HepG2 (cell line): ENCODE measurements around the gene WWC2. TPM values are rescaled to one million over a fixed set of nuclear protein-coding genes. Genes with fewer than 3 reads are reported as not detected.

Source experiments
- ELF3 ChIP-seq: IDR thresholded peaks from 2 replicates; pipeline ENCODE4 v1.6.1; 2016; ENCODE audit warnings: missing genetic modification reagents, missing compliant biosample characterization
- EP300 ChIP-seq, 3 experiments: sonication (generic) in 1 of 3; formaldehyde crosslinking in 1 of 3; IDR thresholded peaks; 2 replicates each; pipeline versions ENCODE4 v1.5.1 to v1.6.1; 2011 to 2020; ENCODE audit warnings: low read depth in 2 of 3, low read length in 2 of 3, borderline replicate concordance in 1 of 3, improper control_type of control experiment in 1 of 3, mild to moderate bottlenecking in 1 of 3, missing genetic modification reagents in 1 of 3, moderate library complexity in 1 of 3
- ETV5 ChIP-seq: IDR thresholded peaks from 2 replicates; pipeline ENCODE4 v1.6.1; 2018; ENCODE audit warnings: missing biosample characterization, missing genetic modification reagents, inconsistent platforms, borderline replicate concordance
- FOSL2 ChIP-seq: sonication (generic); formaldehyde crosslinking; IDR thresholded peaks from 2 replicates; pipeline ENCODE4 v1.4.0; 2020; ENCODE audit warnings: missing genetic modification reagents
- GFI1 ChIP-seq: sonication (generic); formaldehyde crosslinking; IDR thresholded peaks from 2 replicates; pipeline ENCODE4 v1.5.0; 2020; ENCODE audit warnings: missing genetic modification reagents, mild to moderate bottlenecking, borderline replicate concordance
- SAP130 ChIP-seq: IDR thresholded peaks from 2 replicates; pipeline ENCODE4 v1.6.1; 2016; ENCODE audit warnings: low read depth
- SOX13 ChIP-seq, 3 experiments: fragments of 450-650 bp in 1 of 3; sonication (generic) in 1 of 3; formaldehyde crosslinking in 1 of 3; IDR thresholded peaks in 2 of 3; conservative IDR thresholded peaks in 1 of 3; 2 replicates each; pipeline versions ENCODE4 v1.5.0 to v1.6.1; 2016 to 2020; ENCODE audit warnings: antibody characterized with exemption in 1 of 3, mild to moderate bottlenecking in 1 of 3, missing compliant biosample characterization in 1 of 3, missing genetic modification reagents in 1 of 3, moderate library complexity in 1 of 3
- ZNF407 ChIP-seq: sonication (generic); formaldehyde crosslinking; IDR thresholded peaks from one replicate; pipeline ENCODE4 v1.5.1; 2020; ENCODE audit warnings: mild to moderate bottlenecking, missing genetic modification reagents; ENCODE audit errors: not compliant biosample characterization
- polyA plus RNA-seq, 8 experiments: library from polyadenylated mRNA; depleted of rRNA in 3 of 8; stranded (reverse) in 7 of 8; unstranded in 1 of 8; fragments of >200 nt; fragmentation: Illumina TruSeq in 4 of 8; extraction: Trizol in 4 of 8; gene quantifications; 2 replicates each; pipeline versions ENCODE4 v1.2.1 to v1.2.3, GENCODE V29; 2011 to 2016; ENCODE audit warnings: low read depth in 4 of 8, missing spikeins in 1 of 8, mixed read lengths in 1 of 8; ENCODE audit not compliant: insufficient read depth in 1 of 8
- total RNA-seq, 5 experiments: library from RNA; depleted of rRNA; stranded (reverse); fragments of >200 nt; fragmentation: Illumina TruSeq; extraction: Trizol; gene quantifications; 2 replicates each; pipeline ENCODE4 v1.2.3, GENCODE V29; 2016; ENCODE audit warnings: low read depth in 1 of 5

The WWC2 gene
- total and polyA plus RNA-seq, 2 of the 13 experiments (the other 11 are each of a cell fraction or from before 2014, with no cell fraction given) = 40.0 to 50.1 TPM

GRCh38 chr4:183328832-183329231 lies 229.8 kb downstream of the WWC2 start (continued):
- no peak for TF ChIP-seq ZNF407 (CRISPR knock-in tag)
- no peak for TF ChIP-seq SOX13 (IDR thresholded peaks at IDR 0.05)
- TF ChIP-seq SOX13 (CRISPR knock-in tag; conservative IDR thresholded peaks at IDR 0.05 in 1 of 2, IDR thresholded peaks at IDR 0.05 in 1 of 2) = 0 out of 4 replicates have a peak, but pooled peaks of 1 of the 2 experiments have one; percentile 7
- TF ChIP-seq ETV5 = peak; percentile 52; the same call in 1 of the 2 replicates
- TF ChIP-seq FOSL2 (CRISPR knock-in tag) = peak; percentile 14; the same call in 1 of the 2 replicates
- TF ChIP-seq GFI1 (CRISPR knock-in tag) = 0 out of 2 replicates have a peak, but pooled peaks have one; percentile 38
- peak; percentile 24; the same call in 1 of the 2 replicates for TF ChIP-seq SAP130 (CRISPR knock-in tag)
- TF ChIP-seq ELF3 (CRISPR knock-in tag) = peak; percentile 57; the same call in 1 of the 2 replicates
- no peak for TF ChIP-seq EP300 (IDR thresholded peaks at IDR 0.05; ENCODE audit: low read depth in 2 of 2, low read length in 2 of 2)
- TF ChIP-seq EP300 (CRISPR knock-in tag; IDR thresholded peaks at IDR 0.05; ENCODE audit: borderline replicate concordance) = peak; percentile 39; the same call in 1 of the 2 replicates
